HepG2 (cell line): ENCODE measurements around the gene HSCB. TPM values are rescaled to one million over a fixed set of nuclear protein-coding genes. Genes with fewer than 3 reads are reported as not detected.

Source experiments
- ATAC-seq: fragments of 200-7000 bp; cut with Tn5 transposase; 3 replicates; pipeline ENCODE4 v1.9.1; 2020; ENCODE audit warnings: mild to moderate bottlenecking, moderate library complexity
- BruUV-seq: library from RNA; stranded (reverse); fragments of 400-500 nt; replicated peaks from 2 replicates; lab custom pipeline; 2021; lab: Mats Ljungman, UMichigan
- CTCF ChIA-PET: fragments of 300-600 bp; formaldehyde crosslinking; extraction: SDS; loops from one replicate; lab custom pipeline; 2021; ENCODE audit warnings: low total read pairs, inconsistent platforms, low intra/inter-chr PET ratio; lab: Yijun Ruan, JAX
- POLR2A ChIA-PET: fragments of 350-600 bp; sonication (Branson Sonifier 250); formaldehyde crosslinking; loops from one replicate; lab custom pipeline; 2020; ENCODE audit warnings: antibody characterized with exemption, inconsistent platforms; lab: Yijun Ruan, JAX
- DNase-seq: peaks from one replicate; pipeline ENCODE4 v3.0.0-alpha.2; 2015; ENCODE audit warnings: low spot score
- FAIRE-seq: peaks from 3 replicates; lab custom pipeline; 2011; peaks lifted over from hg19 to GRCh38; lab: Jason Lieb, UNC
- H2AFZ ChIP-seq: one replicate; pipeline ENCODE4 v1.6.1; 2011; ENCODE audit warnings: low read length, inconsistent platforms
- H3K27ac ChIP-seq: fragments of 300-600 bp; 3 replicates; pipeline ENCODE4 v1.8.0; 2011; ENCODE audit warnings: mixed run types, mild to moderate bottlenecking, mixed read lengths, low read length, inconsistent platforms; ENCODE audit not compliant: insufficient read depth; ENCODE audit errors: extremely low read length
- H3K27me3 ChIP-seq, 2 experiments: fragments of 200-600 bp in 1 of 2; 2 replicates in 1 of 2; 3 replicates in 1 of 2; pipeline versions ENCODE4 v1.6.0 to v1.8.0; 2011; ENCODE audit warnings: low read length in 2 of 2, mild to moderate bottlenecking in 2 of 2, moderate library complexity in 2 of 2, inconsistent platforms in 1 of 2; ENCODE audit not compliant: insufficient read depth in 2 of 2, control insufficient read depth in 1 of 2
- H3K36me3 ChIP-seq, 2 experiments: fragments of 200-600 bp in 1 of 2; replicated peaks in 1 of 2; 2 replicates in 1 of 2; 3 replicates in 1 of 2; pipeline versions ENCODE4 v1.5.1 to v1.8.0; 2011; ENCODE audit warnings: low read length in 2 of 2, inconsistent platforms in 1 of 2; ENCODE audit not compliant: insufficient read depth in 2 of 2, control insufficient read depth in 1 of 2
- H3K4me1 ChIP-seq: 2 replicates; pipeline ENCODE4 v1.5.1; 2012; ENCODE audit warnings: low read length, inconsistent platforms; ENCODE audit not compliant: insufficient read depth
- H3K4me2 ChIP-seq: 2 replicates; pipeline ENCODE4 v1.6.0; 2011; ENCODE audit warnings: low read depth, low read length, inconsistent platforms
- H3K4me3 ChIP-seq, 3 experiments: fragments of 200-600 bp in 1 of 3; sonication (generic), shearing (Covaris generic) in 1 of 3; replicated peaks in 1 of 3; 2 replicates each; pipeline ENCODE4 v1.5.1; 2011 to 2016; ENCODE audit warnings: low read length in 3 of 3, inconsistent platforms in 2 of 3, low read depth in 2 of 3, mild to moderate bottlenecking in 2 of 3, control low read depth in 1 of 3, mixed read lengths in 1 of 3; ENCODE audit not compliant: insufficient read depth in 1 of 3
- H3K79me2 ChIP-seq: one replicate; pipeline ENCODE4 v1.6.1; 2011; ENCODE audit warnings: low read length, inconsistent platforms; ENCODE audit not compliant: insufficient read depth
- H3K9ac ChIP-seq: 2 replicates; pipeline ENCODE4 v1.6.0; 2011; ENCODE audit warnings: mild to moderate bottlenecking, low read depth, low read length, inconsistent platforms; ENCODE audit not compliant: insufficient read depth
- H3K9me3 ChIP-seq: 2 replicates; pipeline ENCODE4 v1.5.1; 2012; ENCODE audit warnings: mild to moderate bottlenecking, low read length
- H4K20me1 ChIP-seq: 2 replicates; pipeline ENCODE4 v1.6.0; 2011; ENCODE audit warnings: inconsistent platforms, mild to moderate bottlenecking, low read length, moderate library complexity; ENCODE audit not compliant: insufficient read depth
- AHR ChIP-seq: IDR thresholded peaks from 2 replicates; pipeline ENCODE4 v1.6.1; 2018; ENCODE audit warnings: missing genetic modification reagents, missing compliant biosample characterization
- CEBPG ChIP-seq: IDR thresholded peaks from 2 replicates; pipeline ENCODE4 v1.6.1; 2016
- GABPB1 ChIP-seq: IDR thresholded peaks from 2 replicates; pipeline ENCODE4 v1.6.1; 2016; ENCODE audit warnings: mild to moderate bottlenecking, missing genetic modification reagents, moderate library complexity, missing compliant biosample characterization
- HDAC6 ChIP-seq: fragments of 200-600 bp; sonication (generic); IDR thresholded peaks from 2 replicates; pipeline ENCODE4 v1.7.0; 2017; ENCODE audit warnings: mild to moderate bottlenecking, antibody characterized with exemption, low read length, low read depth
- MAZ ChIP-seq, 2 experiments: sonication (generic) in 1 of 2; formaldehyde crosslinking in 1 of 2; IDR thresholded peaks; 2 replicates each; pipeline versions ENCODE4 v1.5.0 to v1.6.1; 2012 to 2020; ENCODE audit warnings: low read depth in 2 of 2, mild to moderate bottlenecking in 2 of 2, borderline replicate concordance in 1 of 2, improper control_type of control experiment in 1 of 2, low read length in 1 of 2, missing genetic modification reagents in 1 of 2, moderate library complexity in 1 of 2
- NCOA2 ChIP-seq: sonication (generic); formaldehyde crosslinking; IDR thresholded peaks from 2 replicates; pipeline ENCODE4 v1.8.0; 2022; ENCODE audit warnings: inconsistent platforms
- NFYC ChIP-seq: IDR thresholded peaks from 2 replicates; pipeline ENCODE4 v1.6.1; 2016; ENCODE audit warnings: missing genetic modification reagents, missing compliant biosample characterization
- POLR2A ChIP-seq, 2 experiments: IDR thresholded peaks; 2 replicates each; pipeline ENCODE4 v1.6.1; 2011; ENCODE audit warnings: low read depth in 2 of 2, low read length in 2 of 2, mild to moderate bottlenecking in 1 of 2, moderate library complexity in 1 of 2; ENCODE audit not compliant: insufficient read depth in 1 of 2
- POLR2G ChIP-seq: fragments of 200-400 bp; formaldehyde crosslinking; IDR thresholded peaks from 2 replicates; pipeline ENCODE4 v1.6.1; 2018; ENCODE audit warnings: mild to moderate bottlenecking, low read depth, low read length, moderate library complexity
- SIN3A ChIP-seq: IDR thresholded peaks from 2 replicates; pipeline ENCODE4 v1.6.1; 2011; ENCODE audit warnings: low read depth, mild to moderate bottlenecking, control low read depth, low read length, borderline replicate concordance
- SRSF4 ChIP-seq: fragments of 200-400 bp; formaldehyde crosslinking; IDR thresholded peaks from one replicate; pipeline ENCODE4 v1.6.1; 2018; ENCODE audit warnings: mild to moderate bottlenecking, low read depth, low read length, moderate library complexity; ENCODE audit not compliant: poor library complexity, severe bottlenecking
- ZC3H4 ChIP-seq: sonication (generic); formaldehyde crosslinking; IDR thresholded peaks from 2 replicates; pipeline ENCODE4 v1.4.0; 2020; ENCODE audit warnings: missing genetic modification reagents, borderline replicate concordance
- WGBS: methylation state at CpG from one replicate; pipeline ENCODE4 v1.1.6; 2017; ENCODE audit warnings: low lambda C conversion rate; 5-methylcytosine and 5-hydroxymethylcytosine counted together
- in situ Hi-C: cut with HindIII; loops from 2 replicates; pipeline ENCODE4 v1.10.0; 2017; ENCODE audit warnings: low pct_unique_long_range_greater_than_20kb; ENCODE audit not compliant: extremely low pct_ligation_motif_present
- intact Hi-C: fragments of 100-400 bp; cut with micrococcal nuclease; formaldehyde crosslinking; loops from one replicate; pipeline ENCODE4 v1.10.0; 2022; ENCODE audit not compliant: unreplicated experiment
- polyA plus RNA-seq, 8 experiments: library from polyadenylated mRNA; depleted of rRNA in 3 of 8; stranded (reverse) in 7 of 8; unstranded in 1 of 8; fragments of >200 nt; fragmentation: Illumina TruSeq in 4 of 8; extraction: Trizol in 4 of 8; gene quantifications; 2 replicates each; pipeline versions ENCODE4 v1.2.1 to v1.2.3, GENCODE V29; 2011 to 2016; ENCODE audit warnings: low read depth in 4 of 8, missing spikeins in 1 of 8, mixed read lengths in 1 of 8; ENCODE audit not compliant: insufficient read depth in 1 of 8
- total RNA-seq, 5 experiments: library from RNA; depleted of rRNA; stranded (reverse); fragments of >200 nt; fragmentation: Illumina TruSeq; extraction: Trizol; gene quantifications; 2 replicates each; pipeline ENCODE4 v1.2.3, GENCODE V29; 2016; ENCODE audit warnings: low read depth in 1 of 5
- TF ChIP-seq, protein P1 (sequence below): sonication (generic); formaldehyde crosslinking; IDR thresholded peaks from 2 replicates; pipeline ENCODE4 v1.5.1; 2020; ENCODE audit warnings: missing genetic modification reagents, mild to moderate bottlenecking, borderline replicate concordance
- TF ChIP-seq, protein P2 (sequence below), 2 experiments: sonication (generic) in 1 of 2; formaldehyde crosslinking in 1 of 2; IDR thresholded peaks; 2 replicates each; pipeline versions ENCODE4 v1.4.0 to v1.6.1; 2018 to 2020; ENCODE audit warnings: missing genetic modification reagents in 2 of 2, borderline replicate concordance in 1 of 2, low read depth in 1 of 2, mild to moderate bottlenecking in 1 of 2, missing biosample characterization in 1 of 2

The HSCB gene
- total and polyA plus RNA-seq, 2 of the 13 experiments (the other 11 are each of a cell fraction or from before 2014, with no cell fraction given) = 15.4 to 20.9 TPM

DNA sequence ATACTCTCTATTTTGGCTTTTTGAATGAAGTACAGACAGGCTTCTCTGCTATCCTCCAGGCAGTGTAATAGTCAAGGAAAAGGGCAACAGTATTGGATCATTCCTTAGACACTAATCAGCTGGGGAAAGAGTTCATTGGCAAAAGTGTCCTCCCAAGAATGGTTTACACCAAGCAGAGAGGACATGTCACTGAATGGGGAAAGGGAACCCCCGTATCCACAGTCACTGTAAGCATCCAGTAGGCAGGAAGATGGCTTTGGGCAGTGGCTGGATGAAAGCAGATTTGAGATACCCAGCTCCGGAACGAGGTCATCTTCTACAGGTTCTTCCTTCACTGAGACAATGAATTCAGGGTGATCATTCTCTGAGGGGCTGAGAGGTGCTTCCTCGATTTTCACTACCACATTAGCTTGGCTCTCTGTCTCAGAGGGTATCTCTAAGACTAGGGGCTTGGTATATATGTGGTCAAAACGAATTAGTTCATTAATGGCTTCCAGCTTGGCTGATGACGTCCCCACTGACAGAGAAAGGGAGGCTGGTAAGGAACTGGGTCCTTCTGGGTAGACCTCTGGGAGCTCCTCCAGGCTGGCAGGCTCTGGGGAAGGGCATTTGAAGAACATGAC lies 53.3 kb downstream of the HSCB start (continued):
- TF ChIP-seq MAZ (IDR thresholded peaks at IDR 0.05; ENCODE audit: borderline replicate concordance, low read depth, low read length) (no peak), MAZ (CRISPR knock-in tag; IDR thresholded peaks at IDR 0.05; ENCODE audit: low read depth) (0 out of 2 replicates have a peak, but pooled peaks have one; percentile 4), SIN3A (no peak), NCOA2 (0 out of 2 replicates have a peak, but pooled peaks have one; percentile 26), AHR (CRISPR knock-in tag) (no peak), NFYC (no peak)
- TF ChIP-seq, protein P1, sequence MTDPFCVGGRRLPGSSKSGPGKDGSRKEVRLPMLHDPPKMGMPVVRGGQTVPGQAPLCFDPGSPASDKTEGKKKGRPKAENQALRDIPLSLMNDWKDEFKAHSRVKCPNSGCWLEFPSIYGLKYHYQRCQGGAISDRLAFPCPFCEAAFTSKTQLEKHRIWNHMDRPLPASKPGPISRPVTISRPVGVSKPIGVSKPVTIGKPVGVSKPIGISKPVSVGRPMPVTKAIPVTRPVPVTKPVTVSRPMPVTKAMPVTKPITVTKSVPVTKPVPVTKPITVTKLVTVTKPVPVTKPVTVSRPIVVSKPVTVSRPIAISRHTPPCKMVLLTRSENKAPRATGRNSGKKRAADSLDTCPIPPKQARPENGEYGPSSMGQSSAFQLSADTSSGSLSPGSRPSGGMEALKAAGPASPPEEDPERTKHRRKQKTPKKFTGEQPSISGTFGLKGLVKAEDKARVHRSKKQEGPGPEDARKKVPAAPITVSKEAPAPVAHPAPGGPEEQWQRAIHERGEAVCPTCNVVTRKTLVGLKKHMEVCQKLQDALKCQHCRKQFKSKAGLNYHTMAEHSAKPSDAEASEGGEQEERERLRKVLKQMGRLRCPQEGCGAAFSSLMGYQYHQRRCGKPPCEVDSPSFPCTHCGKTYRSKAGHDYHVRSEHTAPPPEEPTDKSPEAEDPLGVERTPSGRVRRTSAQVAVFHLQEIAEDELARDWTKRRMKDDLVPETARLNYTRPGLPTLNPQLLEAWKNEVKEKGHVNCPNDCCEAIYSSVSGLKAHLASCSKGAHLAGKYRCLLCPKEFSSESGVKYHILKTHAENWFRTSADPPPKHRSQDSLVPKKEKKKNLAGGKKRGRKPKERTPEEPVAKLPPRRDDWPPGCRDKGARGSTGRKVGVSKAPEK (CRISPR knock-in tag) = no peak
- TF ChIP-seq, all 625 proteins: peak for 13

DNA sequence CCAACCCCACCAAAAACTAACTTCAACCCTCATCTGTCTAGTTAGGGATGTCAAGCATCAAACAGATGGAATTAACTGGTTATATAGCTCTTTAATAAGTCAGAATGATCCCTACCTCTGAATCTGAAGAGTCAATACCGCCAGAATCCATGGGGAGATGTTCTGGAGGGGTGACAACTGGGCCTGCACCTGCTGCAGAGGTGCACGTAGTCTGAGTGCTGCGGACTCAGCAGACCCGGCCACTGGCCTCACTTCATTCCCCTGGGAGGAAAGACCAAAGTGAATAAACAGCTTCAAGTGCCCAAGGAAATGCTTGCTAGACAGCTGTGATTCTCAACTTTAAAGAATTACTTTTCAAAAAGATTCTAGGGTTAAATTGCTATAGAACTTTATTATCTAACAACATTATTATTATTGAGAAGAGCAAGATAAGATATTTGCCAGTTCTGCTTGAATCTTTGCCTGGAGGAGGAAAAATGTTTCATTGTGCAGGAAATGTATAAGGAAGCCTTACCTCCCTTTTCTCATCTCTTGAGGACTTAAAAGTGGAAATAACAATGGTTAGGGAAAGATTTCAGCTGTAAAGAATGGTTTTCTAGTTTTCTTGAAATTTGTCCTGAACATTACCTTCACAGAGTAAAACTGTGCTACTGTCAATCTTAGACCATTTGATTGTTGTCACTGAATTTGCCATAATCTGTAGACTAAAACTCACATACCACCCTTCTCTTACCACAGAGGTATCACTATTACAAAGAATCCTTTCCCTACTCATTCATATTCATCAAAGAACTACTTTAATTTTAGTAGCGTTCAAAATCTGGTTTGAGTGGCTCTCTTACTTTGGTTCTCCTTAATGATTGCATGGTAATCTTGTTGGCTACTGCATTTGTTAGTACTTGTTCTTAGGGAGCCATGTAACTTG lies 54.4 kb downstream of the HSCB start:
- FAIRE-seq (no peak), DNase-seq (no peak), ATAC-seq (no peak)
- no peaks in the 10 kb centered on the region; a peak in 1 of 5 replicates for H3K27me3 ChIP-seq
- peaks cover 61% of the 10 kb centered on the region for H3K79me2 ChIP-seq
- ChIA-PET POLR2A (interaction anchor here (2.8 to 20.4 kb wide), 4 partner anchors 11 to 33 kb away, joined by 11 to 945 read pairs (median 41); partner anchors contain the start of gene CCDC117), CTCF (no interaction called here)
- H3K4me2 ChIP-seq = peak overlapping the region; percentile 70
- H3K9ac ChIP-seq = peak overlapping the region; percentile 55; the same call in 1 of the 2 replicates
- no peak overlapping the region for H2AFZ ChIP-seq
- H3K27ac ChIP-seq = peak overlapping the region; percentile 20
- H3K36me3 ChIP-seq = peaks cover 19 to 47% of the 10 kb centered on the region in 2 experiments
- TSS peak; percentile 9 for BruUV-seq
- peaks cover 57% of the 10 kb centered on the region for H3K4me1 ChIP-seq
- in situ Hi-C loops (no loop called here), intact Hi-C loops (no loop called here)
- peaks cover 56% of the 10 kb centered on the region for H4K20me1 ChIP-seq
- WGBS = 65% methylated on average over 4 of the region's 5 CpGs
- peak overlapping the region; percentile 48 to 99 (median 62); a peak in 5 of 6 replicates for H3K4me3 ChIP-seq
- H3K9me3 ChIP-seq = no peaks in the 10 kb centered on the region
- no peak for TF ChIP-seq CEBPG (CRISPR knock-in tag)
- TF ChIP-seq, protein P2, sequence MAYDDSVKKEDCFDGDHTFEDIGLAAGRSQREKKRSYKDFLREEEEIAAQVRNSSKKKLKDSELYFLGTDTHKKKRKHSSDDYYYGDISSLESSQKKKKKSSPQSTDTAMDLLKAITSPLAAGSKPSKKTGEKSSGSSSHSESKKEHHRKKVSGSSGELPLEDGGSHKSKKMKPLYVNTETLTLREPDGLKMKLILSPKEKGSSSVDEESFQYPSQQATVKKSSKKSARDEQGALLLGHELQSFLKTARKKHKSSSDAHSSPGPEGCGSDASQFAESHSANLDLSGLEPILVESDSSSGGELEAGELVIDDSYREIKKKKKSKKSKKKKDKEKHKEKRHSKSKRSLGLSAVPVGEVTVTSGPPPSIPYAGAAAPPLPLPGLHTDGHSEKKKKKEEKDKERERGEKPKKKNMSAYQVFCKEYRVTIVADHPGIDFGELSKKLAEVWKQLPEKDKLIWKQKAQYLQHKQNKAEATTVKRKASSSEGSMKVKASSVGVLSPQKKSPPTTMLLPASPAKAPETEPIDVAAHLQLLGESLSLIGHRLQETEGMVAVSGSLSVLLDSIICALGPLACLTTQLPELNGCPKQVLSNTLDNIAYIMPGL (CRISPR knock-in tag; IDR thresholded peaks at IDR 0.05; ENCODE audit: borderline replicate concordance in 1 of 2, low read depth in 1 of 2) = no peak
- TF ChIP-seq GABPB1 (CRISPR knock-in tag) = no peak
- TF ChIP-seq POLR2G = 0 out of 2 replicates have a peak, but pooled peaks have one; percentile 41
- peak in 1 of 2 experiments; percentile 39; a peak in 2 of 4 replicates for TF ChIP-seq POLR2A (IDR thresholded peaks at IDR 0.05; ENCODE audit: insufficient read depth in 1 of 2, low read depth in 2 of 2, low read length in 2 of 2)
- TF ChIP-seq SRSF4 = peak; percentile 92
- 0 out of 2 replicates have a peak, but pooled peaks have one; percentile 37 for TF ChIP-seq ZC3H4 (CRISPR knock-in tag)
- 0 out of 2 replicates have a peak, but pooled peaks have one; percentile 10 for TF ChIP-seq HDAC6
